ENCODE data around the gene ARID3A. TPM values are rescaled to one million over a fixed set of nuclear protein-coding genes. Genes with fewer than 3 reads are reported as not detected.

The ARID3A gene
- total RNA-seq, 1 experiment from 2014 or later: 2.3 TPM

DNA sequence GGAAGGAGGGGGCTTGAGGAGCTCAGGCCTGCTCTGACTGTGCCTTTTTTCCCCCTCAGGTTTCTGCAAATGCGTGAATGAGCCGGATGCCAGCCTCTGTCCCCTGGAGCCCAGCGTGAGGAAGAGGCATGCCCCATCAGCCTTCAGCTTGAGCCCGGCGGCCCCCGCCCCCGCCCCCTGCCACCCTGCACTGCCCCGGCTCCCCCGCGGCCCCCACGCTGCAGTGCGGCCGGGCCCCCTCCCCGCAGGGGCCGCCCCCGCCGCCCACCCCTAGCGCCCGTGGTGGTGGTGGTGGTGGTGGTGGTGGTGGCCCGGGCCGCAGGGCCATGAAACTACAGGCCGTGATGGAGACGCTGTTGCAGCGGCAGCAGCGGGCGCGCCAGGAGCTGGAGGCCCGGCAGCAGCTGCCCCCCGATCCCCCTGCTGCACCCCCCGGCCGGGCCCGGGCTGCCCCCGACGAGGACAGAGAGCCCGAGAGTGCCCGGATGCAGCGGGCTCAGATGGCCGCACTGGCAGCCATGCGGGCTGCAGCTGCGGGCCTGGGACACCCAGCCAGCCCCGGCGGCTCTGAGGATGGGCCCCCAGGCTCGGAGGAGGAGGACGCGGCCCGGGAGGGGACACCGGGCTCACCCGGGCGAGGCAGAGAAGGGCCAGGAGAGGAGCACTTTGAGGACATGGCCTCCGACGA lies 3.5 kb downstream of the ARID3A start:
- DNase-seq (ENCODE audit: low spot score): no peak

GRCh38 chr19:929891-930258 lies 4.0 kb downstream of the ARID3A start:
- DNase-seq (ENCODE audit: low spot score): no peak

GRCh38 chr19:931860-932647 lies 6.2 kb downstream of the ARID3A start:
- no peak for DNase-seq (ENCODE audit: low spot score)

- DNase-seq (ENCODE audit: low spot score): peak; percentile 68
Measured at GRCh38 chr19:932648-933552, 7.1 kb downstream of the ARID3A start.

GRCh38 chr19:933553-933882 lies 7.7 kb downstream of the ARID3A start:
- DNase-seq (ENCODE audit: low spot score): no peak

DNA sequence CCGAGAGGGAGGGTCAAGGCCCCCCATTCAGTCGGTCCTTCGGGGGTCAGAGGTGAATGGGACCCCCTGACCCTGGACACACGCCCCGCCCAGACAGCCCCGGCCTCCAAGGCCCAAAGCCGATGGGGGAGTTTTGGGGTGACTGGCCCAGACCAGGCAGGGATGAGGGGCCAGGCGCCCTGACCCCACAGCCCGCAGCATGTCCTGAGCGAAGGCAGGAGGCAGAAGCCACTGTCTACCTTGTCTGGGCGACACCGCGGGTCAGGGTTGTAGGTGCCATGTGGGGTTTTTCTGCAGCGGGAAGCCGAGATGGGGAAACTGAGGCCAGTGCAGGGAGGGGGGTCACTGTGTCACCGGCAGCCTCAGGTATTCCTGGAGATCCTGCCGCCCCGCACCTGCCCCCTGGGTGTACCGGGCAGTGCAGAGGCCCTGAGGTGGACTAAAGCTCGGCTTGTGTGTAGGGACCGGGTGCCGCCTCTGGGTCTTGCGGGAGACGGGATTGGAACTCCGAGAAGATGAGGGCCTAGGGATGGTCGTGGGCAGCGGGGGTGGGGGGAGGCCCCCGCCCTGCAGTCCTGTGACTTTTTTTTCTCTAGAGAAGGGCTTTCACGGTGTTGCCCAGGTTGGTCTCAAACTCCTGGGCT lies 8.5 kb downstream of the ARID3A start:
- no peak for DNase-seq (ENCODE audit: low spot score)

DNA sequence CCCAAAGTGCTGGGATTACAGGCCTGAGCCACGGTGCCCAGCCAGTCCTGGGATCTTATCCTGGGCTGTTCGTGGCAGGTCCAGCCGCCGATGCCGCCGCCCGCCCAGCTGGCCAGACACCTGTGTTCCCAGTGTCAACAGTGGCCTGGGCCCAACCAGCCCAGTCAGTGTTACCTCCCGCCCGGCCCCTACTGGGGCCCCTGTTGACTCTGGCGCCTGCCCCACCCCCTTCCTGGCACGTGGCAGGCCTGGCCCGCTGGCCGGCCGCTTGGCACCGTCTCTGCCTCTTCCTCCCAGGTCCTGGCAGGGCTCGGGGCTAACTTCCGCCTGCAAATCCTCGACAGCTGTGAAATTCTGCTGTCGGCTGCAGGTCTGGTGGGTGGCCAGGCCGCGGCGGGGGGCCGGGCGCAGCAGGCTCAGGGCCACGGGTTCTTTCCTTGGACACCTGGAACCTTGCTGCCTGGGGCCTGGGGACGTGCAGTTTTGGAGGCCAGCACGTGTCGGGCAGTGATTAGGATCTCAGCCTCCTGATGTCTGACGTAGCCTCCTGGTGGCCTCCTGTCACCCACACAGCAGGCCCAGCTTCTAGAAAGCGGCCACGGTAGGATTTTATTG lies 9.1 kb downstream of the ARID3A start:
- peak; percentile 85 for DNase-seq (ENCODE audit: low spot score)

GRCh38 chr19:936175-936546 lies 10.3 kb downstream of the ARID3A start:
- DNase-seq (ENCODE audit: low spot score): no peak

DNA sequence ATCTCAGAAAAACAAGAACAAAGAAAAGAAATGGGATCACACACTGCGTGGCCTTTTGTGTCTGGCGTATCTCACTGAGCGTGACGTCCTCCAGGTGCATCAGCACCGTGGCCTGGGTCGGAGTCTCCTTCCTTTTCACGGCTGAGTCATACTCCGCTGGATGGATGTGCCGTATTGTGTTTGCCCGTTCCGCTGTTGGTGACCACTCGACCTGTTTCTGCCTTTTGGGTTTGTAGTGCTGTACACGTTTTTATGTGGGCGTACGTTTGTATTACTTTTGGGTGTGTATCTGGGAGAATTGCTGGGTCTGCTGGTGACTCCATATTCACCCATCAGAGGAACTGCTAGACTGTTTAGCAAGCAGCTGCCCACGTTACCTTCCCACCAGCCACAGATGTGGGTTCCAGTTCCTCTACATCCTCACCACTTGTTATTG lies 11.4 kb downstream of the ARID3A start:
- DNase-seq (ENCODE audit: low spot score): no peak

GRCh38 chr19:938233-938923 lies 12.5 kb downstream of the ARID3A start:
- DNase-seq (ENCODE audit: low spot score): no peak

DNA sequence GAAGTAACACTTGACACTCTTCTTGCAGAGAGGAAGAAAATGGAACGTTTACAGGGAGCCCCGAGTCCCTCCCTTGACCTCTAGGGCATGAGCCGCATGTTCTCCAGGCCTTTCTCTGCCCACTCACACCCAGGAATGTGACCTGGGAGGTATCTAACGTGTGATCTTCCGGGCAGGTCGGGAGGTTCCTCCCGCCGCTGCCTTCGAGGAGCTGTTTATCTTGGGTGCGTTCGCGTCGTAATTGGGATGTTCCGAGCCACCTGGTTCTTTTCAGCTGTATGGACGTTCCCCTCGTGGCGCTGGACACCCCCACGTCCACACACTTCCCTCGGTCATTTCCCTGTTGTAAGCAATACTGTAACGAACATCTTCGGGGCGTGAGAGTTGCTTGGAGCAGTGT lies 13.6 kb downstream of the ARID3A start:
- no peak for DNase-seq (ENCODE audit: low spot score)

DNA sequence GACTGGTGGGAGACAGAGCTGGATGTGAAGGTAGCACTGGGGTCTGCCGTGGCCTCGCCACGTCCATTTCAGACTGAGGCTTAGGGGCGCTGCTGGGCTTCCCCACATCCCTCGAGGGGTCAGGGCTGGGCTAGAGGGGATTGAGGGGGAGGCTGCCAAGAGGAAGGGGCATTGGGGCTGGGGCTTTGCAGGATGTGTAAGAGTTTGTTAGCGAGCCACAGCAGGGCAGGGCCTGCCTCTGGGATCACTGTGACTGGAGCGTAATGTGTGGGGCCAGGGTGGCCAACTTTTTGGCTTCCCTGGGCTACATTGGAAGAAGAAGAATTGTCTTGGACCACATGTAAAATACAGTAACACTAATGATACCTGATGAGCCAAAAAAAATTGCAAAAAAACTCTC lies 14.1 kb downstream of the ARID3A start:
- DNase-seq (ENCODE audit: low spot score): no peak

- DNase-seq (ENCODE audit: low spot score): peak; percentile 77
Measured at GRCh38 chr19:940591-941291, 14.9 kb downstream of the ARID3A start.

DNA sequence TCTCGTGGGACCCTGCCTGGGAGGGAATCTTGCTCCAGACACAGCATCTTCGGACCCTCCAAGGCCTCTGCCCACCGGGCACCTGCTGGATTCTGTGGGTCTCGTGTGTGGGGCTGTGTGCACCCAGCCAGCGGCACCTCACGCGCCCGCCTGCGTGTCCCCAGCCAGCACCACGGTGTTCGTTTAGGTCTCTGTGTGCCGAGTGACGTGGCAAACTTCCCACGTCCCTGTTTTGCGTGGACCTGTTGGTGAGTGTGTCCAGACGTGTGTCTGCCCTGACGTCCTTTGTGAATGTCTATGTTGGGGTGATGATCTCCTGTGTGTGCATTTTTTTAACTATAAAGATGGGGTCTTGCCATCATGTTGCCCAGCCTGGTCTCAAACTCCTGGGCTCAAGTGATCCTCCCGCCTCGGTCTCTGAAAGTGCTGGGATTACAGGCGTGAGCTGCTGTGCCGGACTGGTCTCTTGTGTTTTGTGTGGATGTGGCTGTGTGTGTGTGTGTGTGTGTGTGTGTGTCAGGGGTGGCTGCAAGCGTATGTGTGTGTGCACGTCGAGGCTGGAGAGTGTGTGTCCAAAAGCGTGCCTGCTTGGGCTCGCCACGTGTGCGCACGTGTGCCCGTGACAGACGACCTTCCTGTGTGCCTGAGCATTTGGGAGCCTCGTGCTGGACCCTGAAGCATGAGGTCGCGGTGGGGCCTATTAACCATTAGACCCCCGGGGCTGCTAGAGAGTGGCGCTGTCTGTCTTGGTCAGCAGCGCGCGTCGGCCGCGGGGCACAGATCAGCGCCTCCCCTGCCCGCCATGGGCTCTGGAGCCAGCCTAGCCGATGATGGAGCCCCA lies 15.7 kb downstream of the ARID3A start:
- no peak for DNase-seq (ENCODE audit: low spot score)

DNA sequence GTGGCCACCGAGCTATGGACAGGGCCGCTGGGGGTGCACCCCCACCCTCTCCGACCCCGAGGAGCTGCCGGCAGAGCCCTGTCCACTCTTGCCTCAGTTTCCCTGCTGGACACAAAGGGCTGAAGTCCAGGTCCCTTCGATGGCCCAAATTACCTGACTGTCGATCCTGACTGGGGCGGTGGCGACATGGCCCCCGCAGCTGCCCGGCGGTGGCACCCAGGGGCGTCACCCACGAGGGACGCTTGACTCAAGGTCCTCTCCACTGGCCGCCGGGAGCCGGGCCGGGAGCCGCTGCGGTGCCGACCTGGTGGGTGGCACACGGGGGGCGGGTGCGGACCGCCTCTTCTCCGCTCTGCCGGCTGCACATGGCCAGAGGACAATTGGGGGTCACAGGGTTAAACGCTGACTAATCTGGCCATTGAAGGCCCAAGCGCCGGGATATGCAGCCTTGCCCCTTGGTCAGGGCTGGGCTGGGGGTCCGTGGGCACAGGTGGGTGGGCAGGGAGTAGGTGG lies 16.4 kb downstream of the ARID3A start:
- DNase-seq (ENCODE audit: low spot score): no peak

DNA sequence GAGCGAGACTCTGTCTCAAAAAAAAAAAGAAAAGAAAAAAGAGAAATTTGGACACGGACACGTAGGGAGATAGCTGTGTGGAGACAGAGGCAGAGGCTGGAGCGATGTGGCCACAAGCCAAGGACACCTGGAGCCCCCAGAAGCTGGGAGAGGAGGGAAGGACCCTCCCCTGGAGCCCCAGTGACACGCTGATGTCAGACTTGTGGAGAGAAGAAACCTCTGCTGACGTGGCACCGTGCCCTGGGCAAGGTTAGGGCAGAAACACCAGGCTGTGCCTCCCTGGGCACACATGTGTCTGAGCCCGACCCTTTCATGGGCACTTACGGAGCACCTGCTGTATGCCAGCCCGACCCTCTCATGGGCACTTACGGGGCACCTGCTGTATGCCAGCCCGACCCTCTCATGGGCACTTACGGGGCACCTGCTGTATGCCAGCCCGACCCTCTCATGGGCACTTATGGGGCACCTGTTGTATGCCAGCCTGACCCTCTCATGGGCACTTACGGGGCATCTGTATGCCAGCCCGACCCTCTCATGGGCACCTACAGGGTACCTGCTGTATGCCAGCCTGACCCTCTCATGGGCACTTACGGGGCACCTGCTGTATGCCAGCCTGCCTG lies 17.8 kb downstream of the ARID3A start:
- DNase-seq (ENCODE audit: low spot score): no peak

GRCh38 chr19:944171-944567 lies 18.3 kb downstream of the ARID3A start:
- DNase-seq (ENCODE audit: low spot score): no peak

GRCh38 chr19:944663-945241 lies 18.9 kb downstream of the ARID3A start:
- no peak for DNase-seq (ENCODE audit: low spot score)
